DND-41 (cell line): ENCODE data around the gene RNASET2.

ENCODE experiments used
- ATAC-seq: fragments of 200-7000 bp; cut with Tn5 transposase; 3 replicates; pipeline ENCODE4 v1.9.1; 2021; ENCODE audit warnings: low read depth; ENCODE audit not compliant: insufficient read depth
- DNase-seq: peaks from one replicate; pipeline ENCODE4 v3.0.0-alpha.2; 2020
- H2AFZ ChIP-seq: 2 replicates; pipeline ENCODE4 v1.6.0; 2012; ENCODE audit warnings: low read depth, low read length
- H3K27ac ChIP-seq: 2 replicates; pipeline ENCODE4 v1.5.1; 2012; ENCODE audit warnings: low read length, inconsistent platforms
- H3K27me3 ChIP-seq: fragments of 200-600 bp; sonication (generic); 2 replicates; pipeline ENCODE4 v1.6.0; 2012; ENCODE audit warnings: low read length, mild to moderate bottlenecking, inconsistent platforms; ENCODE audit not compliant: insufficient read depth, poor library complexity
- H3K36me3 ChIP-seq: 2 replicates; pipeline ENCODE4 v1.5.1; 2012; ENCODE audit warnings: low read length, inconsistent platforms; ENCODE audit not compliant: insufficient read depth
- H3K4me1 ChIP-seq: 2 replicates; pipeline ENCODE4 v1.5.1; 2012; ENCODE audit warnings: mild to moderate bottlenecking, low read length; ENCODE audit not compliant: insufficient read depth
- H3K4me2 ChIP-seq: 2 replicates; pipeline ENCODE4 v1.6.0; 2012; ENCODE audit warnings: mild to moderate bottlenecking, moderate library complexity, low read length, inconsistent platforms; ENCODE audit not compliant: insufficient read depth
- H3K4me3 ChIP-seq, 2 experiments: fragments of 200-600 bp in 1 of 2; shearing (Covaris generic) in 1 of 2; 2 replicates each; pipeline ENCODE4 v1.5.1; 2012 to 2016; ENCODE audit warnings: inconsistent platforms in 2 of 2, low read length in 2 of 2, mild to moderate bottlenecking in 2 of 2, low read depth in 1 of 2, moderate library complexity in 1 of 2
- H3K79me2 ChIP-seq: 2 replicates; pipeline ENCODE4 v1.6.0; 2012; ENCODE audit warnings: low read length, inconsistent platforms; ENCODE audit not compliant: insufficient read depth
- H3K9ac ChIP-seq: 2 replicates; pipeline ENCODE4 v1.6.0; 2012; ENCODE audit warnings: low read depth, mild to moderate bottlenecking, inconsistent platforms, low read length, moderate library complexity
- H3K9me3 ChIP-seq: 2 replicates; pipeline ENCODE4 v1.5.1; 2012; ENCODE audit warnings: low read length, moderate library complexity, mild to moderate bottlenecking, inconsistent platforms; ENCODE audit not compliant: insufficient read depth, severe bottlenecking
- H4K20me1 ChIP-seq: 2 replicates; pipeline ENCODE4 v1.6.0; 2012; ENCODE audit warnings: low read length; ENCODE audit not compliant: insufficient read depth
- EZH2 ChIP-seq: IDR thresholded peaks from 3 replicates; pipeline ENCODE4 v1.6.1; 2012; ENCODE audit warnings: borderline replicate concordance, low read depth, mild to moderate bottlenecking, moderate library complexity, low read length, inconsistent platforms; ENCODE audit not compliant: severe bottlenecking
- TF ChIP-seq, protein P1 (sequence below): IDR thresholded peaks from 2 replicates; pipeline ENCODE4 v1.5.1; 2012; ENCODE audit warnings: borderline replicate concordance, low read length, moderate library complexity, mild to moderate bottlenecking; ENCODE audit not compliant: poor library complexity, severe bottlenecking; ENCODE audit errors: extremely low read depth

Gene RNASET2

DNA sequence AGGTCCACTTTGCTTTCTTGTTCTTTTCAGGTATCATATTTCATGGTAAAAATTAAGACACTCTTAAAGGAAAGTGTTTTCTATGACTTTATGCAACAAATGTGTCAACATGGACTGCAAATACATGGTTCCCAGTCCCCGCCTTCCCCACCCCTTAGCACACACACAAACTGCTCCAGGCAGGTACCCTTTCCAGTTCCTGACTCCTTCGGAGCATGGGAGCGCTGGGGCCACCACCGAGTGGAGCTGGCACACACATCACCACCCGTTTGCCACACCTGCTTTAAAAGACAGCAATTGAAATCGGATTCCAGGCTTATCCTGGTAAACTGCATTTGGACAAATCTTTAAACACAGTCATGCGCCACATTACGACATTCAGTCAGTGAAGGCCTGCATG lies 22.2 kb downstream of the RNASET2 start:
- Histone ChIP-seq H3K27me3 (no peaks in the 10 kb centered on the region), H3K36me3 (peaks cover 30% of the 10 kb centered on the region), H3K27ac (no peak overlapping the region), H2AFZ (no peak overlapping the region), H4K20me1 (peaks cover 3% of the 10 kb centered on the region), H3K4me3 (no peak overlapping the region), H3K4me1 (peaks cover 11% of the 10 kb centered on the region), H3K9ac (no peak overlapping the region), H3K4me2 (no peak overlapping the region), H3K79me2 (no peaks in the 10 kb centered on the region), H3K9me3 (no peaks in the 10 kb centered on the region)
- no peak for DNase-seq
- no peak for TF ChIP-seq EZH2
- TF ChIP-seq, protein P1, sequence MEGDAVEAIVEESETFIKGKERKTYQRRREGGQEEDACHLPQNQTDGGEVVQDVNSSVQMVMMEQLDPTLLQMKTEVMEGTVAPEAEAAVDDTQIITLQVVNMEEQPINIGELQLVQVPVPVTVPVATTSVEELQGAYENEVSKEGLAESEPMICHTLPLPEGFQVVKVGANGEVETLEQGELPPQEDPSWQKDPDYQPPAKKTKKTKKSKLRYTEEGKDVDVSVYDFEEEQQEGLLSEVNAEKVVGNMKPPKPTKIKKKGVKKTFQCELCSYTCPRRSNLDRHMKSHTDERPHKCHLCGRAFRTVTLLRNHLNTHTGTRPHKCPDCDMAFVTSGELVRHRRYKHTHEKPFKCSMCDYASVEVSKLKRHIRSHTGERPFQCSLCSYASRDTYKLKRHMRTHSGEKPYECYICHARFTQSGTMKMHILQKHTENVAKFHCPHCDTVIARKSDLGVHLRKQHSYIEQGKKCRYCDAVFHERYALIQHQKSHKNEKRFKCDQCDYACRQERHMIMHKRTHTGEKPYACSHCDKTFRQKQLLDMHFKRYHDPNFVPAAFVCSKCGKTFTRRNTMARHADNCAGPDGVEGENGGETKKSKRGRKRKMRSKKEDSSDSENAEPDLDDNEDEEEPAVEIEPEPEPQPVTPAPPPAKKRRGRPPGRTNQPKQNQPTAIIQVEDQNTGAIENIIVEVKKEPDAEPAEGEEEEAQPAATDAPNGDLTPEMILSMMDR = no peak
- no peak for ATAC-seq

GRCh38 chr6:166933396-166933795 lies 23.0 kb downstream of the RNASET2 start:
- Histone ChIP-seq H2AFZ (no peak overlapping the region), H3K9ac (no peak overlapping the region), H3K27me3 (no peaks in the 10 kb centered on the region), H3K9me3 (no peaks in the 10 kb centered on the region), H4K20me1 (peaks cover 3% of the 10 kb centered on the region), H3K4me2 (no peak overlapping the region), H3K79me2 (no peaks in the 10 kb centered on the region), H3K4me1 (peaks cover 11% of the 10 kb centered on the region), H3K4me3 (no peak overlapping the region), H3K36me3 (peaks cover 32% of the 10 kb centered on the region), H3K27ac (no peak overlapping the region)
- TF ChIP-seq EZH2 = no peak
- TF ChIP-seq, protein P1 = no peak
- ATAC-seq (no peak), DNase-seq (no peak)

- H3K27me3 ChIP-seq = no peaks in the 10 kb centered on the region
- no peak overlapping the region for H3K9ac ChIP-seq
- TF ChIP-seq, protein P1 = no peak
- no peak for TF ChIP-seq EZH2
- H3K9me3 ChIP-seq = no peaks in the 10 kb centered on the region
- H3K4me3 ChIP-seq = no peak overlapping the region
- no peak for DNase-seq
- H3K27ac ChIP-seq = no peak overlapping the region
- no peak overlapping the region for H2AFZ ChIP-seq
- ATAC-seq = no peak
- H3K79me2 ChIP-seq = no peaks in the 10 kb centered on the region
- H3K4me1 ChIP-seq = peaks cover 11% of the 10 kb centered on the region
- H4K20me1 ChIP-seq = peaks cover 3% of the 10 kb centered on the region
- no peak overlapping the region for H3K4me2 ChIP-seq
- peaks cover 26% of the 10 kb centered on the region for H3K36me3 ChIP-seq
Measured at GRCh38 chr6:166932616-166933015, 23.7 kb downstream of the RNASET2 start.

DNA sequence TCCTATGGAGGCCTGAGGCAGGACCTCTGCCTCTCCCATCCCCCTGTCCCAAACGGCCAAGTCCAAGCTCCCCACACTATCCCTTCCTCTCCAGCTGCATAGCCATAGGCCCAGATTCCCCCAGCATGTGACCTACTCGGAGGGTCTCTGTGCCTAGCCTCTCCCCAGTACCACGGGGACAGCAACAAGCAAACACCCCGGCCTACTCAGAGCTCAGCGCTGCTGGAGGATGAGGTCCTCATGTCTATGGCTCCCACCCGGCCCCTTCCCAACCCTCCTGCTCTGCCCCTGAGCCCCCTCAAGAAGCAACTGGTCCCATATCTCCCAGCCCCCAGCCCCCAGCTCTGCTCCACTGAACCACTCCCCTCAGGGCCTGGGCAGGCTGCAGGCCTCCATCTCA lies 24.2 kb downstream of the RNASET2 start:
- Histone ChIP-seq H4K20me1 (peaks cover 3% of the 10 kb centered on the region), H3K4me2 (no peak overlapping the region)

More for the DNA sequence above, 24.2 kb downstream of the RNASET2 start:
- ATAC-seq (no peak), DNase-seq (no peak)
- H3K4me1 ChIP-seq = peaks cover 11% of the 10 kb centered on the region
- peaks cover 23% of the 10 kb centered on the region for H3K36me3 ChIP-seq
- no peak overlapping the region for H3K4me3 ChIP-seq
- no peaks in the 10 kb centered on the region for H3K79me2 ChIP-seq
- TF ChIP-seq, protein P1 = no peak
- TF ChIP-seq EZH2 = no peak
- H3K9ac ChIP-seq = no peak overlapping the region
- no peaks in the 10 kb centered on the region for H3K9me3 ChIP-seq
- no peak overlapping the region for H2AFZ ChIP-seq
- no peak overlapping the region for H3K27ac ChIP-seq
- H3K27me3 ChIP-seq = no peaks in the 10 kb centered on the region
